CD4-positive, alpha-beta T cell treated with Interleukin-17A for 1 hour (primary cell): ENCODE data around the gene PRKCZ.

Experiments used
- DNase-seq: peaks from one replicate; pipeline ENCODE4 v3.0.0-alpha.2; 2020

PRKCZ gene

GRCh38 chr1:2181752-2182151, 131.5 kb downstream of the PRKCZ start:
- no peak for DNase-seq

GRCh38 chr1:2182376-2182775, 132.2 kb downstream of the PRKCZ start:
- no peak for DNase-seq

- DNase-seq: no peak
Observed at GRCh38 chr1:2183937-2184334, 133.7 kb downstream of the PRKCZ start.

- DNase-seq: no peak
Observed at GRCh38 chr1:2184531-2184930, 134.3 kb downstream of the PRKCZ start.

GRCh38 chr1:2184934-2185333, 134.7 kb downstream of the PRKCZ start:
- no peak for DNase-seq

- DNase-seq: no peak
Observed at GRCh38 chr1:2185880-2186855, 136.0 kb downstream of the PRKCZ start.

- no peak for DNase-seq
Observed at GRCh38 chr1:2186901-2187300, 136.7 kb downstream of the PRKCZ start.

- DNase-seq: no peak
Observed at GRCh38 chr1:2187619-2188018, 137.4 kb downstream of the PRKCZ start.

- no peak for DNase-seq
Observed at GRCh38 chr1:2188336-2188735, 138.1 kb downstream of the PRKCZ start.

- peak; percentile 95 for DNase-seq
Observed at GRCh38 chr1:2189459-2190425, 139.5 kb downstream of the PRKCZ start.

- DNase-seq: no peak
Observed at GRCh38 chr1:2190491-2190976, 140.3 kb downstream of the PRKCZ start.

GRCh38 chr1:2192031-2192995, 142.1 kb downstream of the PRKCZ start:
- DNase-seq: no peak

- DNase-seq: no peak
Observed at GRCh38 chr1:2193514-2194281, 143.5 kb downstream of the PRKCZ start.

- peak; percentile 86 for DNase-seq
Observed at GRCh38 chr1:2194319-2194897, 144.2 kb downstream of the PRKCZ start, which contains the start of gene FAAP20. Gene FAAP20 (minus strand): TSS chr1:2194772. CDS start chr1:2194749, 23 bp downstream.

- peak; percentile 91 for DNase-seq
Observed at GRCh38 chr1:2194898-2195673, 144.9 kb downstream of the PRKCZ start.

GRCh38 chr1:2195785-2196184, 145.6 kb downstream of the PRKCZ start:
- no peak for DNase-seq

- no peak for DNase-seq
Observed at GRCh38 chr1:2196901-2197638, 146.9 kb downstream of the PRKCZ start.

GRCh38 chr1:2197707-2198165, 147.5 kb downstream of the PRKCZ start:
- no peak for DNase-seq

- DNase-seq: no peak
Observed at GRCh38 chr1:2198571-2198970, 148.4 kb downstream of the PRKCZ start.
